HG03280 (cell line): ENCODE results near the gene PRDM16.
"Not testable (repeated sequence)": the region's sequence is repeated elsewhere in the genome, so short reads cannot be mapped to it uniquely, and the experiment has no call there.

Experiments used
- ATAC-seq: cut with Tn5 transposase; IDR thresholded peaks from one replicate; pipeline ENCODE4 v1.9.1; 2021; ENCODE audit warnings: mild to moderate bottlenecking, moderate library complexity; ENCODE audit not compliant: unreplicated experiment

PRDM16 gene

DNA sequence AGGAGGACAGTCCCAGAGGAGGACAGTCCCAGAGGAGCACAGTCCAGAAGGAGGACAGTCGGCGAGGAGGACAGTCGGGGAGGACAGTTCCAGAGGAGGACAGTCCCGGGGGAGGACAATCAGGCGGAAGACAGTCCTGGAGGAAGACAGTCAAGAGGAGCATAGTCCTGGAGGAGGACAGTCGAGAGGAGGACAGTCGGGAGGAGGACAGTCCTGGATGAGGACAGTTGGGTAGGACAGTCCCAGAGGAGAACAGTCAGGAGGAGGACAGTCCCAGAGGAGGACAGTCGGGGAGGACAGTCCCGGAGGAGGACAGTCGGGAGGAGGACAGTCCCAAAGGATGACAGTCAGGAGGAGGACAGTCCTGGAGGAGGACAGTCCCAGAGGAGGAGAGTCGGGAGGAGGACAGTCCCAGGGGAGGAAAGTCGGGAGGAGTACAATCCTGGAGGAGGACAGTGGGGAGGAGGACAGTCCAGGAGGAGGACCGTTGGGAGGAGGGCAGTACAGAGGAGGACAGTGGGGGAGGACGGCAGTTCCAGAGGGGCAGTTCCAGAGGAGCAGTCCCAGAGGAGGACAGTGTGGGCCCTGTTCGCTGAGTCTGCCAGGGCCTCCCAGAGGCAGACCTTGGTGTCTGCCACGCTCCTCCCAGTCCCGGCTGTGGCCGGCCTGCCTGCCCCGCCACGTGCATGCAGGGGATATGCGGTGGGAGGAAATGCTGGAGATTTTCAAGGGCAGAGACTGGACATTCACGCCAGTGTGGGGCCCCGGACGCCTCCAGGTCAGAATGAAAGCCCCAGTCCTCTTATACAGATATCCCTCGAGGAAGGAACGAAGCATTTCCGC, 201.6 kb downstream of the PRDM16 start:
- ATAC-seq, result no peak

DNA sequence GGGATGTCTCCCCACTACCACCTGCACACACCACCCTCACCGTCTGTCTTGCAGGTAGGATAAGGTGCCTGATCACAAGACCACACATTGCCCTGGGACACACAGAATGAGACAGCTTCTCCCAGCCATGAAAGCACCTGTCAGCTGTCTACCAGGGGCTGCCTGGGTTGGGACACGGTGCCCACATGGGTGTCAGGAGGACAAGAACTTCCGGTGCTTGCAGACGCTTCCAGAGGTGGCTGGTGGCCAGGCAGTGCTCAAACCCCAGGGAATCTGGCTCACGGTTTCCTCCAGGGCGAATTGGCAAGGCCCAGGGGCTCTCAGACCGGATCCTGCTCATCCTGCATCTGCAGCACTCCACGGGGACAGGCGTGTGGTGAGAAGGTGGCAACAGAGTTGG, 202.9 kb downstream of the PRDM16 start:
- ATAC-seq, result no peak

DNA sequence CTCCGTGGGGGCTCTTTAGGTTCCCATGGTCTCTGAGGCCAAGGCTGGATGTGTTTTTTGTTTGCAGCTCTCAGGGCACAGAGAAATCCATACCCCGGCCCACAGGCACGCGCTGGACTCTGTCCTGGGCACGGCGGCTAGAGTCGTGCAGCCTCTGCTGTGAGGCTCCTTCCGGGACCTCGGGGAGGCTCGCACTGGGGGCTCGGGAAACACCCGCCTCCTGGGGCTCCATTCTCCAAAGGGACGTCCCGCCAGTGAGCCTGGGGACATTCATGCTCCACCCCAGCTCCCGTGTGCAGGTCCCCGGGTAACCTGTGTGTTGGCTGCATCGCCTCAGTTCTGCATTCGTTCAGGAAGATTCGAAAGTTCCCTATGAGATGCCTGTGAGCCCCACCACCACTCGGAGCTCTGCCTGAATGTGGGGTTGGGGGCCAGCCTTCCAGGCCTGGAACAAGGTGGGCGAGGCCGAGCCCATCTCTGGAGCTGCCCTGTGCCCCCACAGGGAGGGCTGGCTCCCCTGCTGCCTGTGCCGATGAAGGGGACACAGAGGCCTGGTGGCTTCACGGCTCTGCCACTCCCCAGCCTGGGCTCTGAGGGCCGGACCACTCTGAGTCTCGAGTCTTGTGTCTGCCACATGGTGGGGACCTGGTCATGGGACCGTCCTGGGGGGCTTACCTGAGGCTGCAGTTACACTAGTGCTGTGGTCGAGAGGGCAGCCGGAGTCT, 203.5 kb downstream of the PRDM16 start:
- ATAC-seq, result no peak

DNA sequence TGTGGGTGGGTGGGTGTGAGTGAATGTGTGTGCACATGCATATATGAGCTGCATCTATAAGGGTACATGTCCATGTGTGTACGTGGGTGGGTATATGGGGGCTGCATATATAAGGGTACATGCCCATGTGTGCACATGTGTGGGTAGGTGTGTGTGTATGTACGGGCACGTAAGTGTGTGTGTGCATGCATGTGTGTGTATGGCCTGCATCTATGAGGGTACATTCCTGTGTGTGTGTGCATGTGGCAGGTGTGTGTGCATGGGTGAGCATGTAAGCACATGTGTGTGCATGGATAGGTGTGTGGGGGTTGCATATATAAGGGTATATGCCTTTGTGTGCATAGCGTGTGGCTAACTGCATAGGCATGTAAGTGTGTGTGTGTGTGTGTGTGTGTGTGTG, 204.4 kb downstream of the PRDM16 start:
- no peak for ATAC-seq

DNA sequence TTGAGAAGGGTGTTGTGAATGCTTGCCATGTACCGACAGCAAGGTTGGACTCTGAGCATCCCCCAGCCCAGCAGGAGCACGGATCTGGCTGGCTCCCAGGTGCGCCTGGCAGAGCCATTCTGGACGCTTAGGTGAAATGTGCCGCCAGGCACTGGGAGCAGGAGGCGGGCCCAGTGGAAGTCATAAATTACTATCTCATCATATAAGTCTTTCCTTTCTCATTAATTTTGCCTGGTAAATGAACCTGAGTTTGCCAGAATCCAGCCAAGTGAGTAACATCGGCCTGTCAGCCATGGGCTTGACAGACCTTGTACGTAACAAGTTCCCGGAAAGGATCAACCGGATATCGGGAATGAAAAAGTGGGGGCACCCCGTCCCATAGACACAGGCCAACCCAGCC, 206.0 kb downstream of the PRDM16 start:
- ATAC-seq, result no peak

DNA sequence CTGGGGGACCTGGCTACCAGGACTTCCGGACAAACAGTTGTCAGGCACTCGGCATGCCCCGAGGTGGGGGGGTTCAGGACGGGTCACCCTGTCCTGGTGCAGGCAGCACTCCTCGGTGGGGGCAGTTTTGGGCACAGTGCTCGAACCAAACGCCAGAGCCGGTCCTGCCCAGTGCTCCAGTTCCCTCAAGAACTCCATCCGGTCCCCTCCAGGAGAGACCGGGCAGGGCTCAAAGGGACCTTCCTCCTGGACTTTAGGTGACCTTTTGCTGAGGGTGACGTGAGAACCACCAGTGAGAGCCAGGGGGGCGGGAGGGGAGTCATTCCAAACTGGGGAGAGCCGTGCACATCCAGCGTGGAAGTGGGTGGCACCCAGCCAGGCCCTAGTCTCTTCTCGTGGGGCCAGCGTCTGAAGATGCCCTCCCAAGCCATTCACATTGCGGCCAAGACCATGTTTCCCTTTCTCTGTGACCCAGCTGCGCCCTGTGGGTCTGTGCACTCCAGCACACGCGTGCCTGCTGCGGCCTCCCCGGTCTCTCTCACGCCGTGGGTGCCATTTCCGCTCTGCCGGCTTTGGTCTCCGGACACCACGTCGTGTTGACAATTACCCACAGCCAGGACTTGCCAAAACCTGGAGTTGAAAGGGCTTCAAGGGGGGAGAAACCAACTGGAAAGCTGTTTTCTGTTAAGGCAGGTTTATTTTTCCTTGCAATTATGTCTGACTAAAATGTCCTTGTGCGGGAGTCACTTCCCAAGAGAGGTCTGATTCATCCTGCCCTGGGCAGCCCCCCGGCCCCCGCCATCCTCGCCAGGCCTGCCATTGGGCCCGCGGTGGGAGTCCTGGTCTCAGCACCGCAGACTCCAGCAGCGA, 206.7 kb downstream of the PRDM16 start:
- no peak for ATAC-seq

DNA sequence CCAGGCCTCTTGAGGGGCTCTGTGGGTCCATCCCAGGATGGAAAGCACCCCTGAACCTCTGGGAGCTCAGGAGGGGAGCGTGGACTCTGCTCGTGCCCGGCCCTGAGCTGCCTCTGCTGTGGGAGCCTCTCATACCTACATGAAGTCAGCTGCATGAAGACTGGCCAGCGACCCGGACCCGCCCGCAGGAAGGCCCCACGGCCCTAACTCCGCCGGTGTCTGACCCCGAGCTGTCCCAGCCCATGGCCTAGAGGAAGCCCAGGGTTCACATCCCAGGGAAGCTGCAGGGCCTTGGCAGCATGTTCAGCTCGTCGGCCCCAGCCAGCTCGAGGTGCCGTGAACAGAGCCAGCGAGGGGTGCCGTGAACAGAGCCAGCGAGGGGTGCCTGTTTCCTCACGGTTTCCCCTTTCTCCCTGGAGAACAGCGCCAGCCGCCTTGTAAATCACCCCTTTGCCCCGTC, 207.4 kb downstream of the PRDM16 start:
- no peak for ATAC-seq

DNA sequence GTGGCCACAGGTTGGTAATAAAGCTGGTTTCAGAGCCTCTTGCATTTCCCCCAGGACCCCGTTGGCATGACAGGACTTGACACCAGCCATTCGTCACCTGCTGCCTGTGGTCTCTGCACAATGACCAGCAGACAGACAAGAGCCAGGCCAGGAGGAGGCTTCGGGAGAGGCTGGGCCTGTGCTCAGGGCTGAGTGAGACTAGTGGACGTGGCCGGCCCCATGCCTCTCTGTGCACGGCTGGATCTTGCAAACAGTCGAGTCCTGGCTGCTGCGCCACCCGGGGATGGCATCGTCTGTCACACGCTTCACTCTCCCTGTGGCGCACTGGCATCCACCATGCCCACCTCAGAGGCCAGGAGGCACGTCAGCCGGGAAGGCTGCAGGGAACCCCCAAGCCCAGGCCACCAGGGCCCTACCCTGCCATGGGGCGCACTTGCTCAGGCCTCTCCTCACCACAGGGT, 208.0 kb downstream of the PRDM16 start:
- no peak for ATAC-seq

DNA sequence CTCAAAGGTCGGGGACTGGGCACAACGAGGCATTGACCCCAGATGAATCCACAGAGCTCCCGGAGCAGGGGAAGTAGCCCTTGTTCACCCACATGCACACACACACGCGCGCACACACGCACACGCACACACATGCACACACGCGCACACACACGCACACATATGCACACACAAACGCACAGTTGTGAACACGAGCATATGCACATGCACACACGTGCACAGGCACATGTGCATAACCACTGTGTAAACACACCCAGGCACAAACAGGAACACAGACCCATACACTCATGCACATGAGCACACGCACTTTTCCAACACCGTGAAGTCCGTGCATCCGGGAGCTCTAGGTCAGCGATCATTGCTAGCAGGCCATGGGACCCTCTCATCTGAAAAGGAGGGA, 208.6 kb downstream of the PRDM16 start:
- ATAC-seq, result no peak

DNA sequence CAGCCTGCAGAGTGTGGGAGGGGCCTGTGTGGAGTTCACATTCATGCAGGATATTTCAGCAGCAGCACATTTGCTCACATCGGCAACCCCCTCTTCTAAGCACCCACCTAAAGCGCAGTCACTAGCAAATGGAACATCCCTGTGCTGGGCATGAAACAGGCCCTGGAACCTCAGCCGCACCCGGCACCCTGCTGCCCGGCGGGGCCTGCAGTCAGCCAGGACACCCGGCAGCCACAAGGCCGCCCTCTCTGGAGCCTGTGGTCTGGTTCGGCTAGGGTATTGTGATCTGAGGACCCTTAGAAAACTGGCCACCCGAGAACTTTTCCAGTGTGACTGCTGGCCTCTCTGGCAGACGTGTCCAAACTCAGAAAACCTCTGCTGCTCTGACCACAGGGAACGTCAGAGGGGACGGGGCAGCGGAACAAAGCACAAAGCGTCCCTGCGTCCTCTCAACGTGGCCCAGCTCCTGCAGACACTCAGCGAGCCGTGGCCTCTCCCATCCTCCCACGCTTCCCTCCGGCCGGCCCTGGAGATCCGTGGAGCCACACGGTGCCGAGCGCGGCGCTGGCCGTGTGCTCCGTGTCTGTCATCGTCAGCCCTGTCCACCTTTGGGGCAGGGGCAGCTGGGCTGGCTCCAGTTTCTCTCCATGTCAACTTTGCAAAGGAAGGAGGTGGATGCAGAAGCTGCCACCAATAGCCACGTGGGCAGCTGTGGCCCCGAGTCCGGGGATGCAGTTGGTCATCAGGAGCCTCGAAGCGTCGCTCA, 209.6 kb downstream of the PRDM16 start:
- no peak for ATAC-seq

DNA sequence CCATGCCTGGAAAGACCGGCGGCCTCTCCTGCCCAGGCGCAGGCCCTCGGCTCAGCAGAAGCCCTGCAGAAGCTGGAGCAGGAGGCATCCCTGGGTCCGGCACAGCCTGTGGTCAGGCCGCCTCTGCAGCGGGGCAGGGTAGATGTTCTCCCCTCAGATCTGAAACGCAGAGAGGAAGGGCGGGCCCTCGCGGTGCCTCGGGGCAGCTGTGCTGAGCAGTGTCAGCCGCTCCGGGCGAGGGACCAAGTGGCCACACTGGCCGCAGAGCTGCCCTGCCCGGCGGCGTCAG, 210.1 kb downstream of the PRDM16 start:
- no peak for ATAC-seq

DNA sequence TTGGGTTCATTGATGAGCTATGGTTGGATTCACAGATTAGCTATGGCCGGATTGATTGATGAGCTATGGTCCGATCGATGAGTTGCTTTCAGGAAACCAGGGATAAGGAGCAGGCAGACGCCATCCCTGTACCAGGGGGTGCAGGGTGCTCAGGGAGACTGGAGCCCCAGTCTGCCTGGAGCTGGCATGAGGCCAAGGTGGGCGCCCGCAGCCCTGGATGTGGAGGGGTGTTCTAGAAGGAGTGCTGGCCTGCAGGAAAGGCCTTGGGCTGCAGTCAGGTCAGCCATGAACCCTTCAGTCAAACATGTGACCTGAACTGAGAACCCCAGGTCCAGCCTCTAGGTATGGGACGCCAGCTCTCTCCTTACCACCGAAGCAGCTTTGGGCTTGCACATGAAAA, 212.7 kb downstream of the PRDM16 start:
- ATAC-seq, result no peak

DNA sequence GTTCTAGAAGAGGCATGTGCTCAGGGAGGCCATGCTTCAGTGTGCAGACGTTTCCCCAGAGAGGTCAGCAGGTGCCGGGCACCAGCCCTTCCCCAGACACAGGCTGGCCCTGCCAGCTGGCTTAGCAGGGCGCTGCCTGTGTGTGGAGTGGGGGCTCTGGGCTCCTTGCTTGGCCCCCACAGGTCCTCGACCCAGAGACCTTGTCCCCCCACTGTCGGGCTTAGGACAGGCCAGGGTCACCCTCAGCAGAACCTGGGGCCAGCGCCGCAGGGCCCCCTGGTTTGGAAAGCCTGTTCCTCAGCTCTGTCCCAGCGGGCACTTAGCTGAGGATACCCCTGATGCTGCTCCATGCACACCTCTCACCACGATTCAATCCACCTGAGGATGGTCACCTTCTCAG, 213.2 kb downstream of the PRDM16 start:
- ATAC-seq, result no peak

DNA sequence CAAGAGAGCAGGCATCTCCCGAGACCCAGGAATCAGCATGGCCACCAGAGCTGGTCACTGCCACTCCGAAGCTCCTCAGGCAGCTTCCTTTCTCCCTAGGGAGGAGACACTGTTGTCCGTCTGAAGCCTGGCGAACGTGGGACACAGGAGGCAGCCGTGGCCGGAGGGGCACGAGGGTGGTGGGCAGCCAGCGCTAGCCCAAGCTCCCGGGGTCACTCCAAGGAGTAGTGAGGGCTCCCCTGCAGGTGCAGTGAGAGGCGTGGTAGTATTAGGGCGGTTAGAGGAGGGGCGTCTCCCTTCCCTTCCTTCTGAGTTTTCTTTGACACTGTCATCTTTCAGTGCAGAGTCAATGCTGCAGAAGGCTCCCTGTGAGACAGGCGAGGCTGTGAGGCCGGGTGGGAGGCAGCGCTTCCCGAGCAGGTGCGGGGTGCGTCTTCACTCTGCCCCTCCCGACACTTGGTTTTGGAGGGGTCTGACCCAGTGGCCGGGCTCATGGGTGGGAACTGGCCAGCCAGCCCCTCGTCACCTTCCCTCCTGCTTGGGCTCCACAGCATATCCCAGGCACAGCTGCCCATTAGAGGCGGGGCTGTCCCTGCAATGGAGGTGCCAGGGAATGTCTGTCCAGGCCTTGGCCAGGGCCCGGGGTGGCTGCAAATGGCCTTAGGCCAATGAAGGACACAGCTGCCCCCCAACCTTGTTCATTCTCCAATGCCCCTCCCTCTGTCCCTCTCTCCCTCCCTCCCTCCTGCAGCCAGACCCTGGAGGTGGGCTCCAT, 213.8 kb downstream of the PRDM16 start:
- no peak for ATAC-seq

DNA sequence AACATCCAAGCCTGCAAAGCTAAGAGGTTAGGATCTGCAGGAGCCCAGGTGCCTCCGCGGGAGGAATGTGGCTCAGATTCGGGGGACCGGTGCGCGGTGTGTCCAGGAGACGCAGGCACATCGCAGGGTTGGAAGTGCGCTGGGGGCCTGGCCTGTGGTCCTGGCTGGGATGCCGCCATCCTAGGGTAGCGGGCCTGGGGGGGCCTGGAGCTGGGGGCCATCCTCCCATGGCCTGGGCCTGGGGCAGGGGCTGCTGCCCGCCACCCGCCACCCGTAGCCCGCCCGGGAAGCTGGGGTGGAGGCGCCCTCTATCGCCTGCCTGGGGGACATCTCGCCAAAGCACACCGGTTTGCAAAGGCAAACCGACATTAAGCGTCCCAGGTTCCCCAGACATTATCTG, 214.8 kb downstream of the PRDM16 start:
- no peak for ATAC-seq

DNA sequence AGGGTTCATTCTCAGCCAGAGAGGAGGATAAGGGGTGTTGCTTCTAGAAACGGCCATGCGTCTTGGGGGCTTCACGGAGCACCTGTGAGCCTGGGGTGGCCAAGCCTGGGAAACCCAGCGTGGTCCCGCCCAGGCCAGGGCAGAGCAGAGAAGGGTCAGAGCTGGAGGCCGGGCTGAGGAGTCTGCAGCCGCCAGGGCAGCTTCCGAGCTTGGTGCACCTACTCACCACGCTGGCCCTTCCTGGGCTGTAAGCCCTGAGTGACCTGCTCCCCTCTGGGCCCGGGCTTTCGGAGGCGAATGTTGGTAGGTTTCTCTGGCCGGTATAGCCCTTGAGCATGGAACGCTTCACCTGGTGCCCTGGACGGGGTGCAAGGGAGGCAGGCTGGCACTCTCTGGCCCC, 215.7 kb downstream of the PRDM16 start:
- ATAC-seq, result no peak

DNA sequence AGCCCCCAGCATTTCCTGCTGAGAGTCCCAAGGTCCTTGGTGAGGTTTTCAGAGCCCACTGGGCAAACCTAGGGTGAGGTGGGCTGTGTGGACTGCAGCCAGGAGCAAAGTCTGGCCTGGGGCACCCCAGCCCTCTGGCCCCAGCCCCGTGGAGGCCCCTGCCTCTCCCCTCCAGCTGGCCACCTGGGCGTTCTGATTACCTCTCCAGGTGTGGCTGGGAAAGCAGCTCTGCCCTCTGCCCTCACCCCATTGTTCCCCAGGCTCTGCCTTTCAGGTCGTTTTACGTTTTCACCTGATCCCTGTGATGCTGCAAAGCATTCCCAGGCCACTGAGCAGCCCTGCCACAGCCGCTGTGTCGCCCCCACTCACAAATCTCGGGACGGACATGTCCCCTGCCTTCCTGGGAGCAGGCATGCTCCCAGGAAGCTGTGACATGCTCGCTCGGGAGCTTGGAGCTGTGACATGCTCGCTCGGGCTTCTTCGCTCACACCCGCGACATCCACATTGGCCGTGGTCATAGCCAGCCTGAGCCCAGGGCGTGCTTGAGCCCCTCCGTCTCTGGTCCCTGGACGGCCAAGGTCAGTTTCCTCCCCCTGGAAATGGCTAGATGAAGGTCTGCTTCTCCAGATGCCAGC, 216.2 kb downstream of the PRDM16 start:
- ATAC-seq, result no peak

DNA sequence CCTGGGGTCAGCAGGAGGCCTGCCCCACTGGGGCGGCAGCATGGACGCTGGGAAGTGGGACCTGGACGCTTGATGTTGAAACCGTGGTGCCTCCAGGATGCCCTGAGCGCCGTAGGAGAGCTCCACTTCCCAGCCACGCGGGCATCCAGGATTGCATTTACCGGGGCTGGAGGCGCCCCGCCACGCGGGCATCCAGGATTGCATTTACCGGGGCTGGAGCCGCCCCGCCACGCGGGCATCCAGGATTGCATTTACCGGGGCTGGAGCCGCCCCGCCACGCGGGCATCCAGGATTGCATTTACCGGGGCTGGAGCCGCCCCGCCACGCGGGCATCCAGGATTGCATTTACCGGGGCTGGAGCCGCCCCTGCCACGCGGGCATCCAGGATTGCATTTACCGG, 218.1 kb downstream of the PRDM16 start:
- not testable (repeated sequence) for ATAC-seq

DNA sequence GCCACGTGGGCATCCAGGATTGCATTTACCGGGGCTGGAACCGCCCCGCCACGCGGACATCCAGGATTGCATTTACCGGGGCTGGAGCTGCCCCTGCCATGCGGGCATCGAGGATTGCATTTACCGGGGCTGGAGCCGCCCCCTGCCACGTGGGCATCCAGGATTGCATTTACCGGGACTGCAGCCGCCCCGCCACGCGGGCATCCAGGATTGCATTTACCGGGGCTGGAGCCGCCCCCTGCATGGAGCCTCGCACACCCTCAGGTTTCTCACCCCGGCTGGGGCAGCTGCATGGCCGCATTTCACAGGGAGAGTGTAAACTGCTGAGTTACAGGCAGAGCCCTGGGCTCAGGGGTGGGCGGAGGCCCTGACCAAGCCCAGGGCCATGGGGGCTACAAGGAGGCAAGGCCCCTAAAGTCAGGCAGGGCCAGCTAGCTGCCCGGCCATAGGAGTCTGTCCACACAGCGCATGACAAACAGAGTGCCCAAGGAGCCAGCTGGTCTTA, 218.7 kb downstream of the PRDM16 start:
- ATAC-seq, result no peak
